GM12891 (cell line): ENCODE measurements around the gene ZNF14.
"Not testable (repeated sequence)": the region's sequence is repeated elsewhere in the genome, so short reads cannot be mapped to it uniquely, and the experiment has no call there.

Experiments
- PAX5 ChIP-seq: IDR thresholded peaks from 2 replicates; pipeline ENCODE4 v1.6.1; 2011; ENCODE audit warnings: low read length, moderate library complexity, mild to moderate bottlenecking; ENCODE audit not compliant: insufficient read depth, severe bottlenecking
- POLR2A ChIP-seq: IDR thresholded peaks from 2 replicates; pipeline ENCODE4 v1.6.1; 2011; ENCODE audit warnings: low read depth, low read length, control low read depth
- POLR2AphosphoS5 ChIP-seq: IDR thresholded peaks from 2 replicates; pipeline ENCODE4 v1.6.1; 2011; ENCODE audit warnings: low read depth, low read length, control low read depth
- POU2F2 ChIP-seq: IDR thresholded peaks from 2 replicates; pipeline ENCODE4 v1.6.1; 2011; ENCODE audit warnings: low read depth, mild to moderate bottlenecking, control low read depth, low read length, moderate library complexity
- SPI1 ChIP-seq: IDR thresholded peaks from 2 replicates; pipeline ENCODE4 v1.6.1; 2011; ENCODE audit warnings: low read depth, low read length, control low read depth
- TAF1 ChIP-seq: IDR thresholded peaks from 2 replicates; pipeline ENCODE4 v1.6.1; 2011; ENCODE audit warnings: low read depth, low read length, control low read depth

DNA sequence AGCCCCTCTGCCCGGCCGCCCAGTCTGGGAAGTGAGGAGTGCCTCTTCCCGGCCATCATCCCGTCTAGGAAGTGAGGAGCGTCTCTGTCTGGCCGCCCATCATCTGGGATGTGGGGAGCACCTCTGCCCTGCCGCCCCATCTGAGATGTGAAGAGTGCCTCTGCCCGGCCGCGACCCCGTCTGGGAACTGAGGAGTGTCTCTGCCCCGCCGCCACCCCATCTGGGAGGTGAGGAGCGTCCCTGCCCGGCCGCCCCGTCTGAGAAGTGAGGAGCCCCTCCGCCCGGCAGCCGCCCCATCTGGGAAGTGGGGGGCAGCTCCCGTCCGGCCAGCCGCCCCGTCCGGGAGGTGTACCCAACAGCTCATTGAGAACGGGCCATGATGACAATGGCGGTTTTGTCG, 37.1 kb upstream of the ZNF14 start:
- TF ChIP-seq POLR2A, SPI1, TAF1, POLR2AphosphoS5, POU2F2, PAX5: not testable (repeated sequence)
